NK-92 treated with Interleukin-12 subunit alpha and Interleukin-12 subunit beta, amount 100 ng/mL, for 24 hours (cell line): ENCODE measurements around the gene S100A16.
"Not testable (repeated sequence)": the region's sequence is repeated elsewhere in the genome, so short reads cannot be mapped to it uniquely, and the experiment has no call there.

Source experiments
- DNase-seq: peaks from one replicate; lab custom pipeline; 2025; lab: John Stamatoyannopoulos, UW

Gene S100A16

GRCh38 chr1:153562021-153562420, 50.9 kb downstream of the S100A16 start:
- DNase-seq, result not testable (repeated sequence)

GRCh38 chr1:153561466-153561985, 51.4 kb downstream of the S100A16 start:
- no peak for DNase-seq

- DNase-seq, result no peak
Observed at GRCh38 chr1:153560771-153561465, 52.0 kb downstream of the S100A16 start.

DNA sequence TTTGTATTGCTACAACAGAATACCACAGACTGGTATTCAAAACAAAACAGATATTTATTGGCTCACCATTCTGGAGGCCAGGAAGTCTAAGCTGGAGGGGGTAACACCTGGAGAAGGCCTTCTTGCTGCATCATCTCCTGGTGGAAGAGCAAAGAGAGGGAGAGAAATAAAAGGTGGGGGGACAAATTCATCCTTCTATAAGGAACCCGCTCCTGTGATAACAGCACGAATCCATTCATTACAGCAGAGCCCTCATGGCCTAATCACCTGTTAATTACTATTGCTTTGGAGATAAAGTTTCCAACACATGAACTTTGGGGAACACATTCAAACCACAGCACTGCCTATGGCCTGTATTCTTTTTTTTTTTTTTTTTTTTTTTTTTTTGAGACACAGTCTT, 52.7 kb downstream of the S100A16 start:
- no peak for DNase-seq

DNA sequence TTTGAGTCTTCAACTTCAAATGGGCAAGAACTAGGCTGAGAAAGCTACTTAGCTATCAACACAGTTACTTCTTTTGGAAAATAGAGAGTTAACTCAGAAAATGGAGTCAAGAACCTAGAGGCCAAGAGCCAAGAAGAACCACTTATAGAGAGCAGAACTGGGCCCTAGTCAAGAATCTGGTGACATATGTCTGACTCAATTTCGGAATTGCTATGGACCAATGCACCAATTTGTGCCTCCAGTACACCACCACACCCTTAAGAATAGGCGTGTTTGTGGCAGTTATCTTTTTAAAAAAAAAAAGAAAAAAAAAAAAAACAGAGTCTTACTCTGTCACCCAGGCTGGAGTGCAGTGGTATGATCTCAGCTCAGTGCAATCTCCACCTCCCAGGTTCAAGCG, 55.1 kb downstream of the S100A16 start:
- DNase-seq, result no peak
